CD4-positive, CD25-positive, alpha-beta regulatory T cell (primary cell): Measurements from ENCODE around the gene WWOX. TPM values are rescaled to one million over a fixed set of nuclear protein-coding genes. Genes with fewer than 3 reads are reported as not detected.
A peak's percentile ranks its signal among the peaks of the same experiment; 100 is the strongest.

Experiments used
- ATAC-seq, 2 donors: fragments of 150-1000 bp; cut with Tn5 transposase; one replicate each; pipeline ENCODE4 v1.10.0; 2021; ENCODE audit warnings: low read depth in 2 of 2, moderate number of reproducible peaks in 2 of 2, moderate library complexity in 1 of 2
- DNase-seq, 3 donors: peaks; one replicate each; pipeline versions ENCODE4 v3.0.0 to v3.0.0-alpha.2; 2012 to 2022; ENCODE audit warnings: mixed read lengths in 1 of 3
- H3K27ac ChIP-seq: one replicate; pipeline ENCODE4 v1.7.0; 2013; ENCODE audit warnings: mild to moderate bottlenecking, low read length; ENCODE audit not compliant: insufficient read depth, poor library complexity, severe bottlenecking
- H3K27me3 ChIP-seq: one replicate; pipeline ENCODE4 v1.7.0; 2013; ENCODE audit warnings: low read length; ENCODE audit not compliant: control insufficient read depth, insufficient read depth
- H3K36me3 ChIP-seq: one replicate; pipeline ENCODE4 v1.7.0; 2013; ENCODE audit warnings: mild to moderate bottlenecking, low read length, moderate library complexity; ENCODE audit not compliant: control insufficient read depth, insufficient read depth
- H3K4me1 ChIP-seq: 2 replicates; pipeline ENCODE4 v1.7.0; 2013; ENCODE audit warnings: mild to moderate bottlenecking, low read length; ENCODE audit not compliant: insufficient read depth, control insufficient read depth, poor library complexity, severe bottlenecking
- H3K4me3 ChIP-seq: one replicate; pipeline ENCODE4 v1.7.0; 2013; ENCODE audit warnings: low read depth, mild to moderate bottlenecking, low read length, moderate library complexity
- H3K9me3 ChIP-seq, 2 experiments: 1 replicate in 1 of 2; 2 replicates in 1 of 2; pipeline ENCODE4 v1.7.0; 2013; ENCODE audit warnings: low read length in 2 of 2, mild to moderate bottlenecking in 1 of 2, moderate library complexity in 1 of 2; ENCODE audit not compliant: control insufficient read depth in 2 of 2
- H3K27ac Mint-ChIP-seq, 3 donors: one replicate each; pipeline ENCODE4 v1.8.0; 2020 to 2022; ENCODE audit warnings: mild to moderate bottlenecking in 3 of 3, mixed read lengths in 3 of 3, moderate library complexity in 2 of 3
- H3K27me3 Mint-ChIP-seq: one replicate; pipeline ENCODE4 v1.8.0; 2022; ENCODE audit warnings: mild to moderate bottlenecking, mixed read lengths
- H3K36me3 Mint-ChIP-seq: one replicate; pipeline ENCODE4 v1.8.0; 2020; ENCODE audit warnings: mixed read lengths
- H3K4me1 Mint-ChIP-seq, 4 donors: one replicate each; pipeline ENCODE4 v1.8.0; 2020 to 2022; ENCODE audit warnings: mixed read lengths in 4 of 4, mild to moderate bottlenecking in 1 of 4
- H3K4me3 Mint-ChIP-seq, 4 donors: one replicate each; pipeline ENCODE4 v1.8.0; 2020 to 2022; ENCODE audit warnings: mild to moderate bottlenecking in 4 of 4, mixed read lengths in 4 of 4, moderate library complexity in 3 of 4
- H3K9me3 Mint-ChIP-seq, 7 donors: one replicate each; pipeline ENCODE4 v1.8.0; 2020 to 2022; ENCODE audit warnings: mixed read lengths in 7 of 7, mild to moderate bottlenecking in 3 of 7, moderate library complexity in 2 of 7
- polyA plus RNA-seq, 4 donors: library from polyadenylated mRNA; unstranded; fragments of 300-500 nt; fragmentation: Illumina TruSeq; gene quantifications; one replicate each; pipeline ENCODE4 v1.2.3, GENCODE V29; 2021
- total RNA-seq: library from RNA; stranded (reverse); gene quantifications from one replicate; pipeline ENCODE4 v1.2.3, GENCODE V29; 2022

The WWOX gene
- total and polyA plus RNA-seq, 5 donors from 2014 or later: 10.3 to 18.6 (median 12.8) TPM

- H3K4me3 ChIP-seq: no peak overlapping the region
- Mint-ChIP-seq H3K4me3 (no peak overlapping the region), H3K27ac (no peak overlapping the region), H3K36me3 (peaks cover 18% of the 10 kb centered on the region), H3K27me3 (no peaks in the 10 kb centered on the region), H3K9me3 (peaks cover 0 to 2% (median 0%) of the 10 kb centered on the region in 7 donors), H3K4me1 (peaks cover 0 to 10% (median 3%) of the 10 kb centered on the region in 4 donors)
- H3K9me3 ChIP-seq: no peaks in the 10 kb centered on the region
- ATAC-seq (no peak), DNase-seq (no peak)
- H3K27me3 ChIP-seq: no peaks in the 10 kb centered on the region
- H3K36me3 ChIP-seq: no peaks in the 10 kb centered on the region
- H3K27ac ChIP-seq: no peak overlapping the region
- peaks cover 3% of the 10 kb centered on the region for H3K4me1 ChIP-seq
Observed at GRCh38 chr16:78425281-78425680, 325.8 kb downstream of the WWOX start.

- H3K9me3 ChIP-seq: no peaks in the 10 kb centered on the region
Observed at GRCh38 chr16:78425891-78426510, 326.5 kb downstream of the WWOX start.

GRCh38 chr16:78428193-78428592 is 328.7 kb downstream of the WWOX start:
- Histone ChIP-seq H3K27me3 (no peaks in the 10 kb centered on the region), H3K27ac (no peak overlapping the region), H3K4me3 (no peak overlapping the region), H3K36me3 (no peaks in the 10 kb centered on the region), H3K9me3 (no peaks in the 10 kb centered on the region), H3K4me1 (peaks cover 3% of the 10 kb centered on the region)
- no peak for ATAC-seq
- Mint-ChIP-seq H3K4me3 (no peak overlapping the region), H3K27me3 (no peaks in the 10 kb centered on the region), H3K36me3 (peaks cover 26% of the 10 kb centered on the region), H3K9me3 (peaks cover 0 to 2% (median 0%) of the 10 kb centered on the region in 7 donors), H3K4me1 (peaks cover 0 to 10% (median 3%) of the 10 kb centered on the region in 4 donors), H3K27ac (peak overlapping the region in 1 of 3 donors; percentile 42)
- peak in 1 of 3 donors; percentile 8 for DNase-seq

More at GRCh38 chr16:78425891-78426510, 326.5 kb downstream of the WWOX start:
- H3K4me1 ChIP-seq: peaks cover 3% of the 10 kb centered on the region
- no peak overlapping the region for H3K4me3 Mint-ChIP-seq
- H3K4me3 ChIP-seq: no peak overlapping the region
- H3K4me1 Mint-ChIP-seq: peaks cover 0 to 10% (median 3%) of the 10 kb centered on the region in 4 donors
- H3K27ac ChIP-seq: no peak overlapping the region
- no peak for DNase-seq
- peaks cover 19% of the 10 kb centered on the region for H3K36me3 Mint-ChIP-seq
- no peaks in the 10 kb centered on the region for H3K36me3 ChIP-seq
- ATAC-seq: no peak
- peaks cover 0 to 2% (median 0%) of the 10 kb centered on the region in 7 donors for H3K9me3 Mint-ChIP-seq
- H3K27ac Mint-ChIP-seq: no peak overlapping the region
- no peaks in the 10 kb centered on the region for H3K27me3 Mint-ChIP-seq
- H3K27me3 ChIP-seq: no peaks in the 10 kb centered on the region

- Histone ChIP-seq H3K27ac (no peak overlapping the region), H3K4me1 (peaks cover 3% of the 10 kb centered on the region), H3K27me3 (no peaks in the 10 kb centered on the region), H3K4me3 (no peak overlapping the region), H3K9me3 (no peaks in the 10 kb centered on the region), H3K36me3 (no peaks in the 10 kb centered on the region)
- H3K4me1 Mint-ChIP-seq: peaks cover 0 to 10% (median 5%) of the 10 kb centered on the region in 4 donors
- H3K36me3 Mint-ChIP-seq: peaks cover 35% of the 10 kb centered on the region
- DNase-seq (no peak), ATAC-seq (no peak)
- no peak overlapping the region for H3K4me3 Mint-ChIP-seq
- H3K9me3 Mint-ChIP-seq: peaks cover 0 to 2% (median 0%) of the 10 kb centered on the region in 7 donors
- no peaks in the 10 kb centered on the region for H3K27me3 Mint-ChIP-seq
- no peak overlapping the region for H3K27ac Mint-ChIP-seq
Observed at GRCh38 chr16:78430281-78430680, 330.8 kb downstream of the WWOX start.

- H3K27ac ChIP-seq: no peak overlapping the region
- peaks cover 0 to 2% (median 0%) of the 10 kb centered on the region in 7 donors for H3K9me3 Mint-ChIP-seq
- no peak overlapping the region for H3K27ac Mint-ChIP-seq
- no peaks in the 10 kb centered on the region for H3K27me3 Mint-ChIP-seq
- no peaks in the 10 kb centered on the region for H3K27me3 ChIP-seq
- peaks cover 29% of the 10 kb centered on the region for H3K36me3 Mint-ChIP-seq
- no peak overlapping the region for H3K4me3 Mint-ChIP-seq
- DNase-seq: no peak
- no peak for ATAC-seq
- H3K4me1 Mint-ChIP-seq: peaks cover 0 to 12% (median 5%) of the 10 kb centered on the region in 4 donors
- no peaks in the 10 kb centered on the region for H3K36me3 ChIP-seq
- H3K4me3 ChIP-seq: no peak overlapping the region
- no peaks in the 10 kb centered on the region for H3K9me3 ChIP-seq
- peaks cover 3% of the 10 kb centered on the region for H3K4me1 ChIP-seq
Observed at GRCh38 chr16:78431004-78431670, 331.7 kb downstream of the WWOX start.

- peaks cover 0 to 2% (median 0%) of the 10 kb centered on the region in 7 donors for H3K9me3 Mint-ChIP-seq
- H3K4me1 Mint-ChIP-seq: peaks cover 0 to 13% (median 5%) of the 10 kb centered on the region in 4 donors
- H3K4me3 Mint-ChIP-seq: no peak overlapping the region
- Histone ChIP-seq H3K27me3 (no peaks in the 10 kb centered on the region), H3K4me1 (peaks cover 3% of the 10 kb centered on the region), H3K4me3 (no peak overlapping the region), H3K27ac (no peak overlapping the region), H3K36me3 (no peaks in the 10 kb centered on the region), H3K9me3 (no peaks in the 10 kb centered on the region)
- DNase-seq: no peak
- H3K27ac Mint-ChIP-seq: no peak overlapping the region
- H3K36me3 Mint-ChIP-seq: peaks cover 29% of the 10 kb centered on the region
- no peak for ATAC-seq
- no peaks in the 10 kb centered on the region for H3K27me3 Mint-ChIP-seq
Observed at GRCh38 chr16:78431701-78432100, 332.2 kb downstream of the WWOX start.

- peaks cover 3% of the 10 kb centered on the region for H3K4me1 ChIP-seq
- H3K36me3 Mint-ChIP-seq: peaks cover 29% of the 10 kb centered on the region
Observed at GRCh38 chr16:78432451-78432850, 333.0 kb downstream of the WWOX start.

More at GRCh38 chr16:78432451-78432850, 333.0 kb downstream of the WWOX start:
- Histone ChIP-seq H3K9me3 (no peaks in the 10 kb centered on the region), H3K4me3 (no peak overlapping the region), H3K36me3 (no peaks in the 10 kb centered on the region), H3K27ac (no peak overlapping the region), H3K27me3 (no peaks in the 10 kb centered on the region)
- Mint-ChIP-seq H3K4me3 (no peak overlapping the region), H3K9me3 (peaks cover 0 to 2% (median 0%) of the 10 kb centered on the region in 7 donors), H3K27me3 (no peaks in the 10 kb centered on the region), H3K27ac (no peak overlapping the region), H3K4me1 (peaks cover 3 to 11% (median 5%) of the 10 kb centered on the region in 4 donors)
- no peak for ATAC-seq
- DNase-seq: no peak
